HepG2 (cell line): ENCODE measurements around the gene CFAP73. TPM values are rescaled to one million over a fixed set of nuclear protein-coding genes. Genes with fewer than 3 reads are reported as not detected.

ENCODE experiments used
- BCLAF1 ChIP-seq: fragments of 450-650 bp; IDR thresholded peaks from 2 replicates; pipeline ENCODE4 v1.6.1; 2017; ENCODE audit warnings: mild to moderate bottlenecking
- HINFP ChIP-seq: sonication (generic); formaldehyde crosslinking; IDR thresholded peaks from 2 replicates; pipeline ENCODE4 v1.4.0; 2020; ENCODE audit warnings: low read depth, mild to moderate bottlenecking, missing genetic modification reagents
- MAZ ChIP-seq, 2 experiments: sonication (generic) in 1 of 2; formaldehyde crosslinking in 1 of 2; IDR thresholded peaks; 2 replicates each; pipeline versions ENCODE4 v1.5.0 to v1.6.1; 2012 to 2020; ENCODE audit warnings: low read depth in 2 of 2, mild to moderate bottlenecking in 2 of 2, borderline replicate concordance in 1 of 2, improper control_type of control experiment in 1 of 2, low read length in 1 of 2, missing genetic modification reagents in 1 of 2, moderate library complexity in 1 of 2
- MNT ChIP-seq: fragments of 450-650 bp; IDR thresholded peaks from 2 replicates; pipeline ENCODE4 v1.6.1; 2016
- NFYC ChIP-seq: IDR thresholded peaks from 2 replicates; pipeline ENCODE4 v1.6.1; 2016; ENCODE audit warnings: missing genetic modification reagents, missing compliant biosample characterization
- PHF21A ChIP-seq: sonication (generic); formaldehyde crosslinking; IDR thresholded peaks from 2 replicates; pipeline ENCODE4 v1.5.0; 2020; ENCODE audit warnings: mild to moderate bottlenecking, missing genetic modification reagents
- SOX13 ChIP-seq, 3 experiments: fragments of 450-650 bp in 1 of 3; sonication (generic) in 1 of 3; formaldehyde crosslinking in 1 of 3; IDR thresholded peaks in 2 of 3; conservative IDR thresholded peaks in 1 of 3; 2 replicates each; pipeline versions ENCODE4 v1.5.0 to v1.6.1; 2016 to 2020; ENCODE audit warnings: antibody characterized with exemption in 1 of 3, mild to moderate bottlenecking in 1 of 3, missing compliant biosample characterization in 1 of 3, missing genetic modification reagents in 1 of 3, moderate library complexity in 1 of 3
- SRY ChIP-seq: sonication (generic); formaldehyde crosslinking; IDR thresholded peaks from 2 replicates; pipeline ENCODE4 v1.8.0; 2022; ENCODE audit warnings: mild to moderate bottlenecking, missing genetic modification reagents
- STAT5B ChIP-seq: sonication (generic); formaldehyde crosslinking; IDR thresholded peaks from 2 replicates; pipeline ENCODE4 v1.4.0; 2020; ENCODE audit warnings: missing genetic modification reagents
- TFE3 ChIP-seq: IDR thresholded peaks from 2 replicates; pipeline ENCODE4 v1.6.1; 2016
- THAP8 ChIP-seq: sonication (generic); formaldehyde crosslinking; IDR thresholded peaks from 2 replicates; pipeline ENCODE4 v1.5.1; 2020; ENCODE audit warnings: missing genetic modification reagents, mild to moderate bottlenecking, borderline replicate concordance
- TRIM22 ChIP-seq: fragments of 450-650 bp; IDR thresholded peaks from 2 replicates; pipeline ENCODE4 v1.6.1; 2017
- ZBTB2 ChIP-seq: sonication (generic); formaldehyde crosslinking; IDR thresholded peaks from 2 replicates; pipeline ENCODE4 v1.8.0; 2022; ENCODE audit warnings: low read depth, missing genetic modification reagents
- ZNF136 ChIP-seq: sonication (generic); formaldehyde crosslinking; IDR thresholded peaks from 2 replicates; pipeline ENCODE4 v1.8.1; 2022; ENCODE audit warnings: low read depth, mild to moderate bottlenecking, moderate library complexity, missing genetic modification reagents
- ZNF180 ChIP-seq: sonication (generic); formaldehyde crosslinking; IDR thresholded peaks from 2 replicates; pipeline ENCODE4 v1.4.0; 2020; ENCODE audit warnings: low read depth, missing genetic modification reagents, borderline replicate concordance
- ZNF878 ChIP-seq: sonication (generic); formaldehyde crosslinking; IDR thresholded peaks from 2 replicates; pipeline ENCODE4 v1.8.1; 2023; ENCODE audit warnings: mild to moderate bottlenecking, missing genetic modification reagents, moderate library complexity
- polyA plus RNA-seq, 8 experiments: library from polyadenylated mRNA; depleted of rRNA in 3 of 8; stranded (reverse) in 7 of 8; unstranded in 1 of 8; fragments of >200 nt; fragmentation: Illumina TruSeq in 4 of 8; extraction: Trizol in 4 of 8; gene quantifications; 2 replicates each; pipeline versions ENCODE4 v1.2.1 to v1.2.3, GENCODE V29; 2011 to 2016; ENCODE audit warnings: low read depth in 4 of 8, missing spikeins in 1 of 8, mixed read lengths in 1 of 8; ENCODE audit not compliant: insufficient read depth in 1 of 8
- total RNA-seq, 5 experiments: library from RNA; depleted of rRNA; stranded (reverse); fragments of >200 nt; fragmentation: Illumina TruSeq; extraction: Trizol; gene quantifications; 2 replicates each; pipeline ENCODE4 v1.2.3, GENCODE V29; 2016; ENCODE audit warnings: low read depth in 1 of 5

Gene CFAP73
- total and polyA plus RNA-seq, 2 of the 13 experiments (the other 11 are each of a cell fraction or from before 2014, with no cell fraction given), result not detected

GRCh38 chr12:113184900-113185179, 35.3 kb downstream of the CFAP73 start (continued):
- TF ChIP-seq ZBTB2 (CRISPR knock-in tag) (no peak), TFE3 (CRISPR knock-in tag) (no peak), NFYC (peak; percentile 89), TRIM22 (no peak), HINFP (CRISPR knock-in tag) (no peak), BCLAF1 (no peak), MNT (0 out of 2 replicates have a peak, but pooled peaks have one; percentile 6), ZNF878 (CRISPR knock-in tag) (no peak), STAT5B (CRISPR knock-in tag) (no peak), SRY (CRISPR knock-in tag) (0 out of 2 replicates have a peak, but pooled peaks have one; percentile 89), PHF21A (CRISPR knock-in tag) (no peak; the same call in 1 of the 2 replicates), THAP8 (CRISPR knock-in tag) (peak; percentile 67; the same call in 1 of the 2 replicates), ZNF180 (CRISPR knock-in tag) (no peak), SOX13 (IDR thresholded peaks at IDR 0.05) (no peak), SOX13 (CRISPR knock-in tag; conservative IDR thresholded peaks at IDR 0.05 in 1 of 2, IDR thresholded peaks at IDR 0.05 in 1 of 2) (no peak; a peak in 1 of 4 replicates), ZNF136 (CRISPR knock-in tag) (no peak), MAZ (IDR thresholded peaks at IDR 0.05; ENCODE audit: borderline replicate concordance, low read depth, low read length) (no peak), MAZ (CRISPR knock-in tag; IDR thresholded peaks at IDR 0.05; ENCODE audit: low read depth) (no peak)
